HT1080 (cell line): ENCODE results near the gene ARHGEF25. TPM values are rescaled to one million over a fixed set of nuclear protein-coding genes. Genes with fewer than 3 reads are reported as not detected.

Source experiments
- DNase-seq: peaks from one replicate; pipeline ENCODE4 v3.0.0-alpha.2; 2015; ENCODE audit warnings: low read depth
- total RNA-seq: library from RNA; depleted of rRNA; stranded (reverse); fragments of >200 nt; shearing (Covaris generic); gene quantifications from 2 replicates; pipeline ENCODE4 v1.2.3, GENCODE V29; 2014

The ARHGEF25 gene
- total RNA-seq, 1 experiment from 2014 or later = 6.0 TPM

DNA sequence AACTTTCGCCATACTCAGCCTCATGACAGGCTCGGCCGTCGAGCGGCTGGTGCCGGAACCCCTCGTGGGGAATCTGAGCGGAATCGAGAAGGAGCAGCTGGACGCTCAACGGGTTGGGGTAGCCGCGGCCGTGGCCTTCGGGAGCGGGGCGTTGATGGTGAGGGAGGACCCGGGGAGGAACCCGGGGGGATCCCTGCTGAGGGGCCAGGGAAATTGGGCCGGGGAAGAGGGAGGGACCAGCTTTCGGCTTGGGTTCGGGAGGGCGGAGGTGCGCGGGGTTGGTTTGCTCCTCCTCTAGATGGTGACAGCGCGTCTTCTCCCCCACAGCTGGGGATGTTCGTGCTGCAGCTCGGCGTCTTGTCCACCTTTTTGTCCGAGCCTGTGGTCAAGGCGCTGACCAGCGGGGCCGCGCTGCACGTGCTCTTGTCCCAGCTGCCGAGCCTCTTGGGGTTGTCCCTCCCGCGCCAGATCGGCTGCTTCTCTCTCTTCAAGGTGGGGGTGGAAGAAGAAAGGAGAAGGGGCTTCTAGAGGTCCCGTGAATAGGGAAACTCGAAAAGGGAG lies 9.8 kb downstream of the ARHGEF25 start:
- DNase-seq = no peak

DNA sequence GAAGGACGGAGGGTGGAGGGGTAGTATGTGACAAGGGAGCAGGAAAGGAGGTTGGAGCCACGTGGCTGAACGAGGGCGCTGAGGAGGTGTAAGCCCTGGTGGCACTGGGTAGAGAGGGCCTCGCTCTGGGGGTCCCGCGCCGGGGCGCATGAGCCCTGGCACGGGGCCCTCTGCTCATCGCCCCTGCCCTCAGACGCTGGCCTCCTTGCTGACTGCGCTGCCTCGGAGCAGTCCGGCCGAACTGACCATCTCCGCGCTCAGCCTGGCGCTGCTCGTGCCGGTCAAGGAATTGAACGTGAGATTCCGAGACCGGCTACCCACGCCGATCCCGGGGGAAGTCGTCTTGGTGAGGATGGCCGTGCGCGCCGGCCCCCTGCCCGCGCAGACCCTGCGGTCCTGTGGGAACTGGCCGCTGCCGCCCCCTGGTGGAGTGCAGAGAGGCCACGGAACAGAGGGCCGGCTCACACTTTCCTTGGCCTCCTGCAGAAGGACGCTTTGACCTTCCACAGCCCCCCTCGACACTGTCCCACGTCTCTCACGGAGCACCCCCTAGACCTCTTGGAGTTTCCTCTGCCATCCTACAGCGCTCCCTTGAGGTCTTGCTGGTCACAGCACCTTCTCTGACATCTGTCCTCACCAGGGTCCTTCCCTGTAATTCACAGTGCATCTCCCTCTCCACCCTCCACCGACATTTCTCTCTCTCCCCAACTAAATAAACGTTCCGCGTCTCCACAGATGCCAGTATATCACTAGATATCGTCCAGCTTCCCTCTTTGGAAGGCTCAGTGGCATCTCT lies 10.5 kb downstream of the ARHGEF25 start:
- no peak for DNase-seq

DNA sequence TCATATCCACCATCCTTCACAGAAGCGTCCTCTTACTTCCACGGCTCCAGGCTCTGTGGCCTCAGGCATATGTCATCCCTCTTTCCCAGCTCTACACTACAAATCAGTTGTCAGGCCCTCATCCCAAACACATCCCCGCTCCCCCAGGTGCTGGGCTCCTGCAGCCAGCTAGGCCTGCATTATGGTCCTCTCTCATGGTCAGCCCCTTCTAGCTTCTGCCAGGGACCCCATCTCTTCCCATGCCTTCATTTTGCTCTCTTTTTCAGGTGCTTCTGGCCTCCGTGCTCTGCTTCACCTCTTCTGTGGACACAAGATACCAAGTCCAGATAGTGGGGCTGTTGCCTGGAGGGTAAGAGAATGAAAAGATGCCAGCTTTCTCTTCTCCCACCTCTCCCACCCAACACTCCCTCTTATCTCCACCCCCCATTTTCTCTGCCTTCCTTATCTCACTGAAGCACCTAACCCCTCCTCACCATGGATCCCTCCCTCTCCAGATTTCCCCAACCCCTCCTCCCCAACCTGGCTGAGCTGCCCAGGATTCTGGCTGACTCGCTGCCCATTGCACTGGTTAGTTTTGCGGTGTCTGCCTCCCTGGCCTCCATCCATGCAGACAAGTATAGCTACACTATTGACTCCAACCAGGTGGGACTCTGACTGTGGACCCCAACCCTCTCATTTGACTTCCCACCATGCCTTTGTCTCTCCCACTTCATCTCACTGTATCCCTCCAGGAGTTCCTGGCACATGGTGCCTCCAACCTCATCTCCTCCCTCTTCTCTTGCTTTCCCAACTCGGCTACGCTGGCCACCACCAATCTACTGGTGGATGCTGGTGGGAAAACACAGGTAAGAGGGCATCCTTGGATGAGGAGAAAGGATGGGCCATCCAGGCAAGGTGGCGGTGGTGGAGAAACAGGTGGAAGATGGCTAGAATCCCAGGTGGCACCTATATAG lies 11.3 kb downstream of the ARHGEF25 start:
- no peak for DNase-seq

DNA sequence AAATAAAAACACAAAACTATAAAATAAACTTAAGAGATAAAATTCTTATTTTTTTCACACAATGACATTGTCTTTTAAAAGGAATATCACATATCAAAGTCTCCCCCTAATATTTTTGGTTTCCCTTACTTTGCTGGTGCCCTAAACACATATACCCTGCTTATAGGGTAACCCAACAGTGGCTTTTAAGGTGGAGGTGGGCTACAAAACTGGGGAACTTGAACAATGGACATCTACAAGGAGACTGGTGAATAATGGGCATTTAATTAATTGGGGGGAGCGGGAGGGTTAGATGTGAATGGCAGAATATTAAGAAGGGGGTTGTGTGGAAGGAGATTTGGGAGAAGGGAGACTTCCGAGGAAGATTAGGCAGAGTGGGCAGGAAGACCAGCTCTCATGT lies 12.2 kb downstream of the ARHGEF25 start:
- no peak for DNase-seq

DNA sequence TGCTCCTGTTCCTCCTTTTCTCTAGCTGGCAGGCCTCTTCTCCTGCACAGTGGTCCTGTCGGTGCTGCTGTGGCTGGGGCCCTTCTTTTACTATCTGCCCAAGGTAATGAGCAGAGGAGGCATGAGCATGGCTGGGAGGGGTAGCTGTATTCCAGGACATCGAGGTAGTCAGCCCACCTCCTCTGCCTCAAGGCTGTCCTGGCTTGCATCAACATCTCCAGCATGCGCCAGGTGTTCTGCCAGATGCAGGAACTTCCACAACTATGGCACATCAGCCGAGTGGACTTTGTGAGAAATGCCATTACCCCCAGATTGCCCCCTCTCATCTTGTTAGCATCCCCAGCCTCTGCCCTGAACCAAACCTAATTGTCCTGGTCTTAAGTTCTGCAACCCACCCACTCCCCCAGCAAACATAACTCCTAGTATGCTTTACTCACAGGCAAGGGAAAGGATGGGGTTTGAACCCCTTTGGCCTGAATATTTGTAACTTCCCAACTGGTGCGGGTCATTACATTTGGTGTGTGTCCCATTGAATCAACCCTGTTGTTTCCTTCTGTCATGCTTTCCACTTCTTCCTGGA lies 12.7 kb downstream of the ARHGEF25 start:
- no peak for DNase-seq

DNA sequence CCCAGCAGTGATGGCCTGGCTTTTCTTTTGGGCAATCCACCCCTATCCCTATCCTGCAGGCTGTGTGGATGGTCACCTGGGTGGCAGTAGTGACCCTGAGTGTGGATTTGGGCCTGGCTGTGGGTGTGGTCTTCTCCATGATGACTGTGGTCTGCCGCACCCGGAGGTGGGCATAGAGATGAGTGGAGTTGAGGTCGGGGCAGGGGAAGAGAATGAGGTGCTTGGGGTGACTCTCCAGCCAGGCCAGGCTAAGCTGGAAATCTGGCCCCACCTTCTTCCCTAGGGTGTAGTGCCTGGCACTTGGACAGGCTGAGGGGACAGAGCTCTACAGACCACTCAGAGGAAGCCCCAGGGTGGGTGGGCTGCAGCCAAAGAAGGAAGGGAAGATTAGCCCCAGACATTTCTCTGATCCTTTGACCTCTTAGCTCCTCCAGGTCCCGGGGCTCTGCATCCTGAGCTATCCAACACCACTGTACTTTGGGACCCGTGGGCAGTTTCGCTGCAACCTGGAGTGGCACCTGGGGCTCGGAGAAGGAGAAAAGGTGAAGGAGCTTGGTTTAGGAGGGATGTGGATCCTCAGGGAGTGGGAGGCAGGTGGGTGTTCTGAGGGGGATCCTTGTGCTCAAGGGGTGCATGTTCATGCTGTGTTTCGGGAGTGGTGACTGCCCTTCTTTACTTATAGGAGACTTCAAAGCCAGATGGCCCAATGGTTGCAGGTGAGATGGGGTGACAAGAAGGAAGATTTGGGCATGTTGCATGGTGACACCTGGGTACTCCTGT lies 13.4 kb downstream of the ARHGEF25 start:
- DNase-seq = no peak

DNA sequence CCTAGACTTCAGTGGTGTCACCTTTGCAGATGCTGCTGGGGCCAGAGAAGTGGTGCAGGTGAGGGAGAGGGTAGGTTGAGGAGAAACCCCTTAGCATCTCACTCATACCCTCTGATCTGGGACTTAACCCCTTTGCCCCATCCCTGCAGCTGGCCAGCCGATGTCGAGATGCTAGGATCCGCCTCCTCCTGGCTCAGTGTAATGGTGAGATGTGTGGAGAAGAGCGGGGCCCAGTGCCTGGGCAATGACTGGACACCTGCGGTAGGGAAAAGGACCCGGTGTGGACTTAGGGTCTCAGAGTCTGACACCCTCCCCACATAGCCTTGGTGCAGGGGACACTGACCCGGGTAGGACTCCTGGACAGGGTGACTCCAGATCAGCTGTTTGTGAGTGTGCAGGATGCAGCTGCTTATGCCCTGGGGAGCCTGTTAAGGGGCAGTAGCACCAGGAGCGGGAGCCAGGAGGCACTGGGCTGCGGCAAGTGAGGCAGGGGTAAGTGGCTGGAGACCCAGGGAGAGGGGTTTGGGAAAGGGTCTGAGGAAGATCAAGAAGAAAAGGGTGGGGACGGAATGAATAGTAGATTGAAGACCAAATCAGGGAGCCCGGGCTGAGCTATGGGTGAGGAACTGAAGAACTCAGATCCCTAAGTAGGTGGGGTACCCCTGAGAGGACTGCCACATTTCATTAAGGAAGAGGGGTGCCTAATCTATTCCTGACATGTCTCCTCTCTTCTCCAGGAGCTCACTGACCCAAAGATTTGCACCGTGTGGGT lies 14.2 kb downstream of the ARHGEF25 start:
- DNase-seq = no peak

DNA sequence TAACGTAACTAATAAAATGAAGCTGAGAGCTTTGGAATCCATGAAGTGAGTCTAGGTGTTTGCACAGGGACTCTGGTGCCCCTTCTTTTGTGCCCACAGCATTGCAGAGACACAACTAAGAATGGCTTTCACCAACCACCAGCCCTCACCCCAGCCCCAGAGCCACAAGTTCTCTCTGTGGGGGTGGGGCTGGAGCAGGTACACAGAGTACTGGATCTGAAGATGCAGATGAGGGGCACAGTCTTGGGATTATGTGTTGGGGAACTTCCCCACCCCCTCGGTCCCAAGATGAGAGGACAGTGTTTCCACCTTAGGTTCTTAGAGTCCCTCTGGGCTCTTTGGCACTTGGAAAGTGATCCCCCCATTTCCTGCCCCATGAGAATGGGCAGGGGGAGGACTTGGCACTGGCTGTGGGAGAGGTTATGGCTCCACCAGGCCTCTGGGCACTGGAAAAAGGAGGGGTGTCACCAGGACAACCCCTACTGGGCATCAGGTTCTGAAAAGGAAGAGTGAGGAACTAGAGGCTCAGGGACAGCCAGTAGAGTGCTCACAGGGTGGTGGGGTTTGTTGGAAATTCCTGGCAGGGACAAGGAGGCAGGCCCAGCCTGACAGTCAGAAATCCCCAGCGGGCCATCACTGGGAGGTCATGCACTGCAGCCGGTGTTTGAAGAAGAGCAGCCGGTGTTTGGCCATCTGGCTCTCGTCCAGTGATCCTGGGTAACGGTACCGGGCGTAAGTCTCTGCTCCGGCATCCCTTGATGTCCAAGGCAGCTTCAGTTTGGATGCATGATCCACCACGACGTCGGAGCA lies 15.1 kb downstream of the ARHGEF25 start:
- no peak for DNase-seq

DNA sequence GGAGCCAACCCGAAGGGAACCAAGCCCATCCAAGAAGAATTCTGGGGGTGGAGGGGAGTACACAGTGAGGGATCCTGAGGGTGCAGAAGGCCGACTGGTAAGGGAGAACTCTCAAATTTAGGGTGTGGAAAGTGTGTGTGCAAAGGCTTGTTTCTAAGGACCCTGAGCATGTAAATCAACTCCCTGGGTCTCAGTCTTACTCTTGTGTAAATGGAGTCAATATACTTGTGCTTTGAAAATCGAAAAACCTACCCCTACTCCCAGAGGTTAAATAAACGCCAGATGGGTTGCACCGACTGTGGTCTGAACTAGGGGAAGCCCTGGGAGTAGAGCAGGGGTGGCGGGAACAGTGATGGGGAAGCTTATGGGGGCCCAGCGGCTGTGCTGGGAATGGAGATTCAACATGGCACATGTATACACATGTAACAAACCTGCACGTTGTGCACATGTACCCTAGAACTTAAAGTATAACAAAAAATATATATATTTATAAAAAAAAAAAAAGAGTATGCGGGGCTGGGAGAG lies 15.7 kb downstream of the ARHGEF25 start:
- no peak for DNase-seq

DNA sequence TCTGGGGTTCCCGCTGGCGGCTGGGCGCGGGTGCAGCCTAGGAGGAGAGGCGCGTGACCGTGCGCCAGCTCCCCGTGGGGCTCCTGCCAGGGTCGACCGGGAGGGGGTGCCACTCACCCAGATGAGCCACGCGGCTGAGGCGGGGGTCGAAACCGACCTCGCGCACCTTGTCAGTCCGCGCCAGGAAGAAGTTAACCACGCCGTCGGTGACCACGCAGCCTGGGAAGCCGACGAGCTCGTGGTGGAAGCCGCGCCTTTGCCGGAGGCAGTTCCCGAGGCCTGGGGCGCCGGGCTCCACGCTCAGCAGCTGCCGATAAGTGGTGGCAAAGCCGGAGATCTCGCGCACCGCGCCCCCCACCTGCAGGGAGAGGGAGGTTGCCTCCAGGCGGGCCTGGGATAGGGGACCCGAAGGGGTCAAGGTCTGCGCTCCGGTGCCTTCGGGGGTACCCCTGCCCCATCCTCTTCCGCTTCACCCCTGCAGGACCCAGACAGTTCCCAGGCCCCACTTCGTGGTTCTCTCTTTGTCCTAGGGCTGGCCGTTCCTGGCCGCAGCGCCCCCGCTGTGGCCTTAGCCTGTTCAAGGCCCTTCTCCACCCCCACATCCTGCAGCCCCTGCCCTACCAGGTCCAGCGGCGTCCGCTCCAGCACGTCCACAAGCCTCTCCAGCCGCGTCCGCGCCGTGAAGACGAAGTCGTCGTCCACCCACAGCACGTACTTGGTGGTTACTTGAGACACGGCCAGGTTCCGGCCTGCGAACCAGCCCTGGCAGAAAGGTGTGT lies 16.5 kb downstream of the ARHGEF25 start:
- DNase-seq = no peak

DNA sequence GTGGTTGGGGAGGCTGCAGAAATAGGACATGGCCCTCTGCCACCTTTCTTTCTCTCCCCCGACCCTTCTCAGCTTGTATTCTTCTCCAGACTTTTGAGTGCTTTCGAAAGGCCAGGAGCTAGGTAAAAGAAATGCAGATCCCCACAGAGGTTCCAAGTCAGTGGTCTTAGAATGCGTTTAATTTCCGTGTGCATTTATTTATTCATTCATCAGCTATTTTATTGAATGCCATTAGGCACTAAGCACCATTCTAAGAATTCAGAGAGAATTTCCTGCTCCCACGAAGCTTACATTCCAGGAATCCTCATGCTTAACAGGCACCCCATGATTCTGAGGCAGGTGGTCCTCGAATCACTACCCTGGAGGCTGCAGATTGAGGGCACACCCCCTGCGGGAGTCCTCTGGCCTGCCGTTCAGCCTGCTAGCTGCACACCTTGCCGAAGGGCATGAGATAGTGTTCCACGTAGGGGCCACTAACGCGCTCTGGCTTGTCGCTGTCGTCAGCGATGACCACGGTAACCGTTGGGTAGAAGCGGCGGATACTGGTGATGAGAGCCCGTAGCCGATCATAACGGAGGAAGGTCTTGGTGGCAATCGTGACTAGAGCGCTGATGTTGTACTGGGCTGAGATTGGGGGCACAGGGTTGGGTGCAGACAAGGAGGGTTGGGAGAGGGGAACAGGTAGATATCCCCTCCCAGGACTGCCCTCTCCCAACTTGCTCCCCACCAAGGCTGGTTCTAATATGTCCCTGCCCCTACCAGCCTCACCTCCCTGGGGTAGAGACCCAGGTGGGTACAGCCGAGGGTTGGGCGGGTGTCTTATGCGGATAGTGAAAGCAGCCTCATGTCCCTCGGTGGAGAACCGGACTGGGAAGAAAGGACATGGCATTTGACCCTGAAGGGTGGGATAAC lies 17.3 kb downstream of the ARHGEF25 start:
- no peak for DNase-seq

DNA sequence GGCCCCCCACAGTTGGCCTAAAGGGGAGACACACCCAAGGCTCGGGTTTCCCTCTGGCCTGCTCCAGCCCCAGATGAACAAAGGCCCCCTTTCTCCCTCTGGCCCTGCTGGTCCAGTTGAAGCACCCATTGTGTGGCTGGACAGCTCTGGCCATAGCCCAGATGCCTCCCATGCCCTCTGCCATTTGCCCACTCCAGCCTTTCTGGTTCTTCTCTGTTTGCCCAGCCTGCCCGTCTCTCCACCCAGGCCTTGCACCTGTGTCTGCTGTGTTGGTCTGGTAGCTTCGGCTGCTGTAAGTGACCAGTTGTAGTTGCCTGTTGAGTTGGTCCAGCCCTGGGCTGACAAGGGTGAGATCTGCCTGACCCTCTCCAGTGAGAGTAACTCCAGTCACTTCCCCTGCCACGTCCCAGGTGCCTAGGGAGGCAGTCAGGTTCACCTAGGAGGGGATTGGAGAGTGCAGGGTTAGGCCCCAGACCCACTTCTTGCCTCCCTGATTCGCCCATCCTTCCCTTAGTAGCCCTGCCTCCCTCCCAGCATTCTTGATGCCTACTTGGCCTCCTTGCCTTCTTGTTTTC lies 18.7 kb downstream of the ARHGEF25 start:
- DNase-seq = no peak

DNA sequence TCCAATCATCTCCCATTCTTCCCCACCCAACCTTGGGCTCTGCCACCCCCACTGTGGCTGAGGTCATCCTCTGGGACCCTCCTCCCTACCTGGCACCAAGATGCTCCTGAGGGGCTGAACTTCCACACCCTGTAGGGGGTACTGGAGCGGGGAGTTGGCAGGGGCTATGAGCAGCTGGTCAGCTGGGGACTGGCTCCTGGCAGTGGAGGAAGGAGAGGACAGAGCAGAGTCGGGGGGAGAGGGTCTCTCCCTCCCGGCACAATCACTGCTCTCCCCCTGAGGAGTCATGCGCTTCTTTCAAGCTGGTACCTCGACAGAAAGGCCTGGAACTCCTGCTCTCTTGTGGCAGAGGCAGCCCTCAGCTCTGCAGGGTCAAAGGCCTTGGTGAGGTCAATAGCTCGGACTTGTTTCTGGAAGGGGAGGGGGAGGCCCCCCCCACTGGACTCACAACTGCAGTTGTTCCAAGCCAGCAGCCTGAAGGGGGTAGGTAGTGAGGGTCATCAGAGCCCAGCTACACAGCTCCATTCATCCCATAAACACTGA lies 19.7 kb downstream of the ARHGEF25 start:
- no peak for DNase-seq

DNA sequence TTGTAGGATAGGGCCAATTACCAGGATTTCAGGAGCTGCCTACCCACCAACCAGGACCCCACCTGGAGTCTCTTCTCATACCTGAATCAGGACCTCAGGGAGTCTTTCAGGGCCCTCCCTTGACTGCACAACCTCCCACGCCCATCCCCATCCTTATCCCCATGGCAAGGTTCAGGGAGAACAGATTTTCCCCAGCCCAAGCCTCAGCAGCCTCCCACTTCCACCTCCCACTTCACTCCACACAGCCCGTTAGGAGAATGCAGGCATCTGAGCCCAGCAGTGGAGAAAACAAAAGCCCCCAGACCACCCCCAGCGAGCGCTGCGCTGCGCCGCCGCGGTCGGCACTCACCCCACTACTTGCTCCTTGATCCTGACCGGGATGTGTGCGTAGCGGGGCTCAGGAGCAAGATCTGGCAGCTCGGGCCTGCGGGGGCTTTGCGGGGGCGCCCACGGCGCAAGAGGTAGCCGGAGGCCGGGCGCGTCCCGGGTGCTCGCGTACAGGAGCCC lies 20.4 kb downstream of the ARHGEF25 start:
- DNase-seq = no peak

DNA sequence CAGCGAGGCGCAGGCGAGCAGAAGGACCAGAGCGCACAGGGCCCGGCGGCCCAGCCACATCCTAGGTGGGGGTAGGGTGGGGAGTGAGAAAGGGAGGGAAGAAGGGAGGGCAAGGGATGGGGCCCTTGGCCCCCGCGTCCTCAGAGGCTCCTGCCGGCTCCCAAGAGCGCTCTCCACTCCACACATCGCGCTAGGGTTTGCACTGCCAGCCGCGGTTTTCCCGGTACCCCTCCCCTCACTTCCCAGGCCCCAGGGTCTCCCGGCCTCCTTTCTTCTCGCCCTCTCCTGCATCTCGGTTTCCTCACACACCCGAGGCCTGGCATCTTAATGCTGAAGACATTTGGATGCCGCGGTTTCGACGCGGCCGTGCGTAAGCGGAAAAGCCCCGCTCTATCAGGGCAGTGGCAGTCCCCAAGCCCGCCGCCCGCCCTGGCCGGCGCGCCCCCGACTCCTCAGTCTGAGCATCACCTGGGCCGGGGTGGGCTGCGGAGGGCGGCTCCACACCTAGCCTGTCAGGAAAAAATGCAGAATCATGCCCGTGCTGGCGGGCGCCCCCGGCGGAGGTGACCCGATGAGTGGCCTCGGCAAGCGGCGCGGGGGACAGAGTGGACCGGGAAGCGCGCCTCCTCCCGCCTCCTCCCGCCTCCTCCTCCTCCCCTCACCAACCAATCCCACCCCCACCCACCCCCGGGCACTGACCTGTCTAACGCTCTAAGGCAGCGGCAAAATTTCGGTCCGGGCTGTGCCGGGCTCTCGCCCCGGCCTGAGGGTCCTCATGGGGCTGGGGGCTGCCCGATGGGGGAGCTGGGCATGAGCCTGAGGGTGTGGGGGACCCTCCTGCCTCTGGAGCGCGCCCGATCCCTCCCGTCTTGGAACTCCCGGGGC lies 21.1 kb downstream of the ARHGEF25 start:
- no peak for DNase-seq
